ENCODE results near the gene CCR8.

Gene CCR8

GRCh38 chr3:39286771-39287170, 42.7 kb upstream of the CCR8 start:
- no peak overlapping the region for H3K4me3 ChIP-seq (ENCODE audit: low read depth, low read length)
- TF ChIP-seq CTCF (IDR thresholded peaks at IDR 0.05; ENCODE audit: low read depth, low read length) = no peak

DNA sequence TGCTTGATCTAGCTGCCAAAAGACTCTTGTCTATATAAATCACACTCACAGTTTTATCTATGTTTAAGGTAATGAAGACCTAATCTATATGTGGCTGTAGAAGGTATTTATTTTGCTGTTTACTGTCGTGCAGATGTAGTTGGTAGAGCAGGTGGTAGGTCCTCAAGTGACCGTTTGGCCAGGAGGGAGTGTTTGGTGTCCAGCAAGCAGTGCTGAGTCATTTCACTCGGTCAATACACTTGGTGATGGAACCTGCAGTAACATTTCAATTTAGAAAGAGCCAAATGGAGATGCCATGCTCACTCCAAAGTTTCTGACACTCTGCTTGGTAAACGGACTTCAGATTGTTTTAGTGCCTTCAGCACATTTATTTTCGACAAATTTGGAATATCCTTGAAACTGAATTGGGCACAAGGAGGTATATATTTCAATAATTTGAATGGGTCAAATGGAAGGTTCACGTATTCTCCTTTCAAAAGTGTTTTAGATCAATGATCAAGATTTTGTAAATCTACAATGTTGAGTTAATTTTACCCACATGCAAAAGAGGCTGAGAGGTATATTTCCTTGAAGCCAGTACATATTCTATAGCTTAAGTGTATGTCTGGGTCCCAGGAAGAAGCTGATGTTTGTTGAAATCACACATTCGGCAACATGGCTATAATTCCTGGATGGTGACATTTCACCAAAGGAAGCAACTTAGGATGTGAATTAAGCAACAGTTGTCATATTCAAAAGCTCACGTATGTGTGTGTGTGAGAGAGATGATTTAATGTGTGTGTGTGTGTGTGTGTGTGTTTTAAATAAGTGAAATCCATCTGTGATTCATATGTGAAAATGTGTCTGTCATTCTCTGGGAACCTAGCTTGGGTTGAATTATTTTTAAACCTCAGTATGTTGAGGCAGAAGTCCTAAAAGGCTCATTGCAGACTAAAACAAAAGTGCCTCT, 42.0 kb upstream of the CCR8 start:
- TF ChIP-seq CTCF (IDR thresholded peaks at IDR 0.05; ENCODE audit: low read depth, low read length) = no peak
- no peak overlapping the region for H3K4me3 ChIP-seq (ENCODE audit: low read depth, low read length)

DNA sequence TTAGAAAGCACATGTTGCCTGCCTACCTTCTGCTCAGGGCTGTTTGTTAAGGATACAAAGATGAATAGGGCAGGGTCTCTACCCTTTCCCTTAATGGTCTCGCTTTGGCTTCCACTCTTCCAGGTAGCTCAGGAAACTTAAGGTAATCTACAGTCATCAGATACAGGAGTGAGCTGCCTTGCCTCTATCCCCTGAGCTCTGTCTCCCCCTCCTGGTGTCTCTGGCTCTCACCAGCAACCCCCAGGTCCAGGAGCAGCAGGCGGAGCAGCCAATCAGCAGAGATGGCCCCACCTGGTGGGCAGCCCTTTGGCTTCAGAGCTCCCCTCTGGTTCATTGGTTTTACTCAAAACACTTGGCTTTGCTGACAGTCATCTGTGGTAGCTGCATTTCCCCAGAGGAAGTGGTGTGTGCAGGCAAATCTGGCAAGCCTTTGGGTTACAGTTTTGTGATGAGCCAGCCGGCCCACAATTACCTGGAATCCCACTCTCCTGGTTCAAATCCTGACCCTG, 41.2 kb upstream of the CCR8 start:
- TF ChIP-seq CTCF (IDR thresholded peaks at IDR 0.05; ENCODE audit: low read depth, low read length) = peak; percentile 85
- no peak overlapping the region for H3K4me3 ChIP-seq (ENCODE audit: low read depth, low read length)

DNA sequence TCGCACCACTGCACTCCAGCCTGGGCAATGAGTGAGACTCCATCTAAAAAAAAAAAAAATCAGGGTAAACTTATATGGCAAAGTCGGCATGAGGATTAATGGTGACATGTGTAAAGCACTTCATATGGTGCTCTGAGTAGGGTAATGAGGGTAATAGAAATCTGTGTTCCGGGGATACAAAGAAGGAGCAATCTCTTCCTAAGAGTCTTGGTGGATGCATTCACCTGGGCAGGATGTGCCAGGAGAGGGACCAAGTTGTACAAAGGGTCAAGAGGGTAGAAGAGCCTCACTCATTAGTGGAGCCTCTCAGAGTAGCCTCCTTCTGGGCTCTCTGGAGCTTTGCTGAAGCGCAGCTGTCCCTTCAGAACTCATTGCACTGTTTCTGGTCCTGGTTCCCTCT, 40.4 kb upstream of the CCR8 start:
- TF ChIP-seq CTCF (IDR thresholded peaks at IDR 0.05; ENCODE audit: low read depth, low read length) = no peak
- H3K4me3 ChIP-seq (ENCODE audit: low read depth, low read length) = no peak overlapping the region

GRCh38 chr3:39290255-39290654, 39.3 kb upstream of the CCR8 start:
- TF ChIP-seq CTCF (IDR thresholded peaks at IDR 0.05; ENCODE audit: low read depth, low read length) = no peak
- no peak overlapping the region for H3K4me3 ChIP-seq (ENCODE audit: low read depth, low read length)

- peak; percentile 96 for TF ChIP-seq CTCF (IDR thresholded peaks at IDR 0.05; ENCODE audit: low read depth, low read length)
- no peak overlapping the region for H3K4me3 ChIP-seq (ENCODE audit: low read depth, low read length)
Observed at GRCh38 chr3:39291903-39292329, 37.6 kb upstream of the CCR8 start.

DNA sequence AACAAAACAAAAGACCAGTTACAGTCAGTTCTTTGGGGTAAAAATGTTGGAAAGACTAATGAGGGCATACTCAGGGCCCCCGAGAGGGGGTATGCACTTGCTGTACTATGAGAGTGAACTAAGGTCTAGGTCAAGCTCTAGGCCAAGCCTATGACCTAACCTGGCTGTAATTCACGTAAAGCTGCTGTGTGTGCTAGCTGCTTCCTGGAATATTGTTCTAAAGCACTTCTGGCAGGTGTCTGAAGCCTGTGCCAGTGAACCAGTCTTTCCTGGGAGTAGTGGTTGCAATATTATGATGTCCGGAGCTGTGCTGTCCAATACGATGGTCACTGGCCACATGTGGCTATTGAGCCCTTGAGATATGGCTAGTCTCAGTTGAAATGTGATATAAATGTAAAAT, 36.5 kb upstream of the CCR8 start:
- H3K4me3 ChIP-seq (ENCODE audit: low read depth, low read length) = no peak overlapping the region
- TF ChIP-seq CTCF (IDR thresholded peaks at IDR 0.05; ENCODE audit: low read depth, low read length) = no peak

All from WI38 (cell line).